Measurements from ENCODE around the gene IBA57. TPM values are rescaled to one million over a fixed set of nuclear protein-coding genes. Genes with fewer than 3 reads are reported as not detected.
"Not testable (repeated sequence)": the region's sequence is repeated elsewhere in the genome, so short reads cannot be mapped to it uniquely, and the experiment has no call there.

The IBA57 gene
- total and polyA plus RNA-seq, 4 donors, result 0.95 to 11.1 (median 4.8) TPM

GRCh38 chr1:228221097-228221496 is 55.5 kb downstream of the IBA57 start:
- 93 to 96% methylated on average over 9 of the region's 9 CpGs for WGBS, 2 donors
- H3K36me3 ChIP-seq (ENCODE audit: control insufficient read depth in 1 of 2, insufficient read depth in 2 of 2, low read length in 1 of 2); ATAC-seq (ENCODE audit: low FRiP score); H3K27ac ChIP-seq (ENCODE audit: low read depth in 1 of 2, low read length in 2 of 2); H3K4me1 ChIP-seq (ENCODE audit: control insufficient read depth in 1 of 2, insufficient read depth in 2 of 2, low read length in 2 of 2); DNase-seq; H3K27me3 ChIP-seq (ENCODE audit: control insufficient read depth in 1 of 2, insufficient read depth in 2 of 2, low read length in 1 of 2); H3K4me3 ChIP-seq (ENCODE audit: low read length in 2 of 2); H3K9me3 ChIP-seq (ENCODE audit: control insufficient read depth, low read length); intact Hi-C loops (cut with DNase I): not testable (repeated sequence)

DNA sequence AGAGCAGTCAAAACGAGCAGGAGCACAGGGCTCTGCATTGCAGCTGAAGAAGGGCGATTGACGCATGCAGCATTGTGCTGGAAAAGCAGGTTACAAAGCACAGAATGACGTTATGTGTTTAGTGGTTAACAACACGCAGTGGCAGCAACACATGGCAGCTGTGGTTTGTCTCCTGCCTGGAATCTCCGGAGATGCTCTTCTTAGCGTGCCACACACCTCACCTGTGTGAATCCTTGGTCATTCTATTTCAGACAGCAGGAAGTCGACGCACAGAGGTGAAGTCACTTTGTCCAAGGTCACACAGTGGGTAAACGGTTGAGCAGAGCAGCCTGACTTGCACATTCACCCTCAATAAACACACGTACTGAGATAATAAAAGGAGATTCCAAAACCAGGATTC is 56.9 kb downstream of the IBA57 start:
- H3K4me1 ChIP-seq (ENCODE audit: control insufficient read depth in 1 of 2, insufficient read depth in 2 of 2, low read length in 2 of 2), result no peaks in the 10 kb centered on the region
- 88 to 91% methylated on average over 11 of the region's 11 CpGs for WGBS, 2 donors
- H3K27ac ChIP-seq (ENCODE audit: low read depth in 1 of 2, low read length in 2 of 2), result no peak overlapping the region
- peaks cover 9% of the 10 kb centered on the region for H3K9me3 ChIP-seq (ENCODE audit: control insufficient read depth, low read length)
- H3K27me3 ChIP-seq (ENCODE audit: control insufficient read depth in 1 of 2, insufficient read depth in 2 of 2, low read length in 1 of 2), result no peaks in the 10 kb centered on the region
- ATAC-seq (ENCODE audit: low FRiP score), result no peak
- no peak overlapping the region for H3K4me3 ChIP-seq (ENCODE audit: low read length in 2 of 2)
- DNase-seq, result no peak
- intact Hi-C loops (cut with DNase I), result no loop called here
- no peaks in the 10 kb centered on the region for H3K36me3 ChIP-seq (ENCODE audit: control insufficient read depth in 1 of 2, insufficient read depth in 2 of 2, low read length in 1 of 2)

- H3K27me3 ChIP-seq (ENCODE audit: control insufficient read depth in 1 of 2, insufficient read depth in 2 of 2, low read length in 1 of 2), result no peaks in the 10 kb centered on the region
- intact Hi-C loops (cut with DNase I), result no loop called here
- ATAC-seq (ENCODE audit: low FRiP score) (no peak), DNase-seq (no peak)
- H3K36me3 ChIP-seq (ENCODE audit: control insufficient read depth in 1 of 2, insufficient read depth in 2 of 2, low read length in 1 of 2), result no peaks in the 10 kb centered on the region
- no peaks in the 10 kb centered on the region for H3K4me1 ChIP-seq (ENCODE audit: control insufficient read depth in 1 of 2, insufficient read depth in 2 of 2, low read length in 2 of 2)
- WGBS, 2 donors, result 87 to 96% methylated on average over 16 of the region's 16 CpGs
- peaks cover 9% of the 10 kb centered on the region for H3K9me3 ChIP-seq (ENCODE audit: control insufficient read depth, low read length)
- H3K4me3 ChIP-seq (ENCODE audit: low read length in 2 of 2), result no peak overlapping the region
- H3K27ac ChIP-seq (ENCODE audit: low read depth in 1 of 2, low read length in 2 of 2), result no peak overlapping the region
Observed at GRCh38 chr1:228224198-228225164, 58.9 kb downstream of the IBA57 start.

DNA sequence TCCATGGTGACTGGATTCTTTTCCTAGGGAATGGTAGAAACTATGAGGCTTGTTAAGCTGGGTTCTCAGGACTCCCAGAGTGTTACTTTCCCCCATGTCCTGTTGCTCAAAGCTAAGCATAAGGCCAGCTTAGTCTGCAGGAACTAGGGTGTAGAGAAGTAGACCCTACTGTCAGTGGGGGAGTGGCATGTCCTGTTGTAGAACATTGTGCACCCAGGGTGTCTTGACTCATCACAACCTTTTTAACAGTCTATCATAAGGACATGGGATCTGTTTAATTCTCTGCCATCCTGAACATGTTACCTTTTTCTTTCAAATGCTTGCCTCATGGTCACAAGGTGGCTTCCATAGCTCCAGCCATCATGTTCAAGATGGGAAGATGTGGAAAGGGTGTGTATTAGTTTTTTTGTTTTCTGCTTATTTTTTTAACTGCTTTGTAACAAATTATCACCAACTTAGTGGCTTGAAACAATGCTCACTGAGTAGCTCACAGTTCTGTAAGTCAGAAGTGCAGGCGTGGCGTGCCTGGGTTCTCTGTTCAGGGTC is 59.6 kb downstream of the IBA57 start:
- no peak overlapping the region for H3K27ac ChIP-seq (ENCODE audit: low read depth in 1 of 2, low read length in 2 of 2)
- DNase-seq (no peak), ATAC-seq (ENCODE audit: low FRiP score) (no peak)
- no peaks in the 10 kb centered on the region for H3K27me3 ChIP-seq (ENCODE audit: control insufficient read depth in 1 of 2, insufficient read depth in 2 of 2, low read length in 1 of 2)
- H3K4me1 ChIP-seq (ENCODE audit: control insufficient read depth in 1 of 2, insufficient read depth in 2 of 2, low read length in 2 of 2), result no peaks in the 10 kb centered on the region
- intact Hi-C loops (cut with DNase I), result no loop called here
- H3K36me3 ChIP-seq (ENCODE audit: control insufficient read depth in 1 of 2, insufficient read depth in 2 of 2, low read length in 1 of 2), result no peaks in the 10 kb centered on the region
- no peak overlapping the region for H3K4me3 ChIP-seq (ENCODE audit: low read length in 2 of 2)
- 1 to 100% methylated on average over 2 of the region's 2 CpGs for WGBS, 2 donors
- H3K9me3 ChIP-seq (ENCODE audit: control insufficient read depth, low read length), result peaks cover 9% of the 10 kb centered on the region

GRCh38 chr1:228225740-228226139 is 60.1 kb downstream of the IBA57 start:
- H3K4me1 ChIP-seq (ENCODE audit: control insufficient read depth in 1 of 2, insufficient read depth in 2 of 2, low read length in 2 of 2), result no peaks in the 10 kb centered on the region
- 36 to 91% methylated on average over 2 of the region's 2 CpGs for WGBS, 2 donors
- no peak overlapping the region for H3K4me3 ChIP-seq (ENCODE audit: low read length in 2 of 2)
- DNase-seq (no peak), ATAC-seq (ENCODE audit: low FRiP score) (no peak)
- H3K36me3 ChIP-seq (ENCODE audit: control insufficient read depth in 1 of 2, insufficient read depth in 2 of 2, low read length in 1 of 2), result no peaks in the 10 kb centered on the region
- H3K27me3 ChIP-seq (ENCODE audit: control insufficient read depth in 1 of 2, insufficient read depth in 2 of 2, low read length in 1 of 2), result no peaks in the 10 kb centered on the region
- no peak overlapping the region for H3K27ac ChIP-seq (ENCODE audit: low read depth in 1 of 2, low read length in 2 of 2)
- intact Hi-C loops (cut with DNase I), result no loop called here
- peaks cover 9% of the 10 kb centered on the region for H3K9me3 ChIP-seq (ENCODE audit: control insufficient read depth, low read length)

GRCh38 chr1:228226141-228226874 is 60.7 kb downstream of the IBA57 start:
- ATAC-seq (ENCODE audit: low FRiP score), result no peak

DNA sequence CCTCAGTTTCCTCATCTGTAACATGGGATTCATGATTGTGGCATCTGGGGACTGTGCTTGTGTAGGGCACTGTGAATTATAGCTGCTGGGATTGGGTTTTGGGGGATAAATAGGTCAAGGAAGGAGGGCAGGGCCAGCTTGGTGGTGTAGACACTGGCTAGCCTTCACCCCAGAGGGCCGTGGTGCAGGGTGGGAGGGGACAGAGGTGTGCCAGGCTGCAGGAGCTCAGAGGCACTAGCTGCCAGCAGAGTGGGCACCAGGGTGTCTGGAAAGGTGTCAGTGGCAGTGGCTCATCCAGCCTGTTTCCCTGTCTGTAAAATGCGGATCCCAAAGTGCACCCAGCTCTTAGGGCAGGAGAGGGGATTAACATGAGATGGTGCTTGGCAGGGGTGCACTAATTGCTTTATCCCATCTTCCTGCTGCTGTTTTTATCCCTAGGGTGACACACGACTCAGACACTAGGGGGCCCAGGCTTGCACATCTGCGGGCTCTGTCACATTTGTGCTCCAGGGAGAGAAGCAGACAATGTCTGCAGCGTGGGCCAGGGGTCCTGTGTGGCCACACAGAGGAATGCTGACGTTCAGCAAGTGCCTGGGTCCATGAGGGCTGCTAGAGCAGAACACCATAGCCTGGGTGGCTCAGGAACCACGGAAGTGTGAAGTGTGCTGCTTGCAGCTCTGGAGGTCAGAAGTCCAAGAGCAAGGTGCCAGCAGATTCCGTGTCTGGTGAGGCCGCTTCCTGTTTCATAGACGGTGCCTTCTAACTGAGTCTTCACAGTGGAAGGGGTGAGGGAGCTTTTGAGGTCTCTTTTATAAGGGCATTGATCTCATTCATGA is 61.6 kb downstream of the IBA57 start:
- intact Hi-C loops (cut with DNase I), result no loop called here
- Histone ChIP-seq H3K36me3 (ENCODE audit: control insufficient read depth in 1 of 2, insufficient read depth in 2 of 2, low read length in 1 of 2) (no peaks in the 10 kb centered on the region), H3K4me3 (ENCODE audit: low read length in 2 of 2) (no peak overlapping the region), H3K4me1 (ENCODE audit: control insufficient read depth in 1 of 2, insufficient read depth in 2 of 2, low read length in 2 of 2) (no peaks in the 10 kb centered on the region), H3K27ac (ENCODE audit: low read depth in 1 of 2, low read length in 2 of 2) (no peak overlapping the region), H3K27me3 (ENCODE audit: control insufficient read depth in 1 of 2, insufficient read depth in 2 of 2, low read length in 1 of 2) (no peaks in the 10 kb centered on the region), H3K9me3 (ENCODE audit: control insufficient read depth, low read length) (peaks cover 9% of the 10 kb centered on the region)
- 59 to 61% methylated on average over 10 of the region's 10 CpGs for WGBS, 2 donors
- ATAC-seq (ENCODE audit: low FRiP score), result no peak
- no peak for DNase-seq

More at GRCh38 chr1:228226141-228226874, 60.7 kb downstream of the IBA57 start:
- Histone ChIP-seq H3K4me1 (ENCODE audit: control insufficient read depth in 1 of 2, insufficient read depth in 2 of 2, low read length in 2 of 2) (no peaks in the 10 kb centered on the region), H3K36me3 (ENCODE audit: control insufficient read depth in 1 of 2, insufficient read depth in 2 of 2, low read length in 1 of 2) (no peaks in the 10 kb centered on the region), H3K9me3 (ENCODE audit: control insufficient read depth, low read length) (peaks cover 9% of the 10 kb centered on the region), H3K4me3 (ENCODE audit: low read length in 2 of 2) (no peak overlapping the region), H3K27ac (ENCODE audit: low read depth in 1 of 2, low read length in 2 of 2) (no peak overlapping the region), H3K27me3 (ENCODE audit: control insufficient read depth in 1 of 2, insufficient read depth in 2 of 2, low read length in 1 of 2) (no peaks in the 10 kb centered on the region)
- DNase-seq, result no peak
- intact Hi-C loops (cut with DNase I), result no loop called here
- 92 to 97% methylated on average over 7 of the region's 7 CpGs for WGBS, 2 donors

DNA sequence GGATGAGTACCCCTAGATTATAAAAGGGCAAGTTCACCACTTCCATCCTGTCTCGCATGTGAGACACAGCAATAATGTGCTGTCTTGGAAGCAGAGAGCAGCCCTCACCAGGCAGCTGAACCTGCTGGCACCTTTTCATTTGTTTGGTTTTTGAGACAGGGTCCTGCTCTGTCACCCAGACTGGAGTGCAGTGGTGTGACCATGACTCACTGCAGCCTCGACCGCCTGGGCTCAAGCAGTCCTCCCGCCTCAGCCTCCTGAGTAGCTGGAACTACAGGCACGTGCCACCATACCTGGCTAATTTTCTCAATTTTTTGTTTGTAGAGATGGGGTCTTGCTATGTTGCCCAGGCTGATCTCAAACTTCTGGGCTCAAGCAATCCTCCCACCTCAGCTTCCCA is 62.5 kb downstream of the IBA57 start:
- H3K27ac ChIP-seq (ENCODE audit: low read depth in 1 of 2, low read length in 2 of 2); H3K4me3 ChIP-seq (ENCODE audit: low read length in 2 of 2); DNase-seq; H3K4me1 ChIP-seq (ENCODE audit: control insufficient read depth in 1 of 2, insufficient read depth in 2 of 2, low read length in 2 of 2); H3K36me3 ChIP-seq (ENCODE audit: control insufficient read depth in 1 of 2, insufficient read depth in 2 of 2, low read length in 1 of 2); H3K27me3 ChIP-seq (ENCODE audit: control insufficient read depth in 1 of 2, insufficient read depth in 2 of 2, low read length in 1 of 2); intact Hi-C loops (cut with DNase I); ATAC-seq (ENCODE audit: low FRiP score): not testable (repeated sequence)
- WGBS, 2 donors, result 96 to 98% methylated on average over 5 of the region's 5 CpGs
- H3K9me3 ChIP-seq (ENCODE audit: control insufficient read depth, low read length), result peaks cover 12% of the 10 kb centered on the region
